Astrocyte (in vitro differentiated cells and primary cell): Measurements from ENCODE around the gene NKAIN2. TPM values are rescaled to one million over a fixed set of nuclear protein-coding genes. Genes with fewer than 3 reads are reported as not detected.

Experiments used
- DNase-seq: peaks from one replicate; pipeline ENCODE4 v3.0.0-alpha.2; 2010; ENCODE audit warnings: low read depth
- FAIRE-seq: peaks from 2 replicates; lab custom pipeline; 2011; peaks lifted over from hg19 to GRCh38; lab: Jason Lieb, UNC
- H2AFZ ChIP-seq: 2 replicates; pipeline ENCODE4 v1.6.0; 2012; ENCODE audit warnings: low read depth, low read length, inconsistent platforms
- H3K27ac ChIP-seq: 2 replicates; pipeline ENCODE4 v1.5.1; 2011; ENCODE audit warnings: low read depth, low read length, inconsistent platforms
- H3K27me3 ChIP-seq: 2 replicates; pipeline ENCODE4 v1.6.0; 2011; ENCODE audit warnings: low read length, inconsistent platforms; ENCODE audit not compliant: insufficient read depth
- H3K36me3 ChIP-seq: 2 replicates; pipeline ENCODE4 v1.5.1; 2011; ENCODE audit warnings: low read length, inconsistent platforms; ENCODE audit not compliant: insufficient read depth
- H3K4me1 ChIP-seq: 2 replicates; pipeline ENCODE4 v1.5.1; 2011; ENCODE audit warnings: low read length, inconsistent platforms; ENCODE audit not compliant: insufficient read depth
- H3K4me2 ChIP-seq: 2 replicates; pipeline ENCODE4 v1.6.0; 2012; ENCODE audit warnings: low read length, inconsistent platforms
- H3K4me3 ChIP-seq: 2 replicates; pipeline ENCODE4 v1.5.1; 2011; ENCODE audit warnings: low read depth, mild to moderate bottlenecking, low read length, inconsistent platforms; ENCODE audit not compliant: insufficient read depth
- H3K79me2 ChIP-seq: 2 replicates; pipeline ENCODE4 v1.6.0; 2012; ENCODE audit warnings: mild to moderate bottlenecking, low read length, inconsistent platforms; ENCODE audit not compliant: insufficient read depth
- H3K9ac ChIP-seq: 2 replicates; pipeline ENCODE4 v1.6.0; 2012; ENCODE audit warnings: mild to moderate bottlenecking, low read length, inconsistent platforms
- H3K9me3 ChIP-seq: 2 replicates; pipeline ENCODE4 v1.5.1; 2012; ENCODE audit warnings: low read depth, mild to moderate bottlenecking, low read length, inconsistent platforms; ENCODE audit not compliant: insufficient read depth
- H4K20me1 ChIP-seq: 2 replicates; pipeline ENCODE4 v1.6.0; 2012; ENCODE audit warnings: low read length, inconsistent platforms; ENCODE audit not compliant: insufficient read depth
- H3K27ac Mint-ChIP-seq: one replicate; pipeline ENCODE4 v1.8.0; 2021; ENCODE audit warnings: mild to moderate bottlenecking, mixed read lengths; ENCODE audit not compliant: unreplicated experiment
- H3K27me3 Mint-ChIP-seq: one replicate; pipeline ENCODE4 v1.8.0; 2021; ENCODE audit warnings: low read depth, mixed read lengths; ENCODE audit not compliant: unreplicated experiment
- H3K36me3 Mint-ChIP-seq: one replicate; pipeline ENCODE4 v1.8.0; 2021; ENCODE audit warnings: low read depth, mixed read lengths; ENCODE audit not compliant: unreplicated experiment
- H3K4me1 Mint-ChIP-seq: one replicate; pipeline ENCODE4 v1.8.0; 2021; ENCODE audit warnings: low read depth, mixed read lengths; ENCODE audit not compliant: unreplicated experiment
- H3K4me3 Mint-ChIP-seq: one replicate; pipeline ENCODE4 v1.8.0; 2021; ENCODE audit warnings: mild to moderate bottlenecking, moderate library complexity, mixed read lengths; ENCODE audit not compliant: unreplicated experiment
- H3K9me3 Mint-ChIP-seq: one replicate; pipeline ENCODE4 v1.8.0; 2021; ENCODE audit warnings: mild to moderate bottlenecking, mixed read lengths; ENCODE audit not compliant: unreplicated experiment
- EZH2 ChIP-seq: IDR thresholded peaks from 2 replicates; pipeline ENCODE4 v1.6.1; 2012; ENCODE audit warnings: mild to moderate bottlenecking, low read length, inconsistent platforms; ENCODE audit not compliant: insufficient read depth
- total RNA-seq: library from RNA; stranded (reverse); gene quantifications from 2 replicates; pipeline ENCODE4 v1.2.1, GENCODE V29; 2021
- TF ChIP-seq, protein P1 (sequence below): IDR thresholded peaks from 2 replicates; pipeline ENCODE4 v1.5.1; 2011; ENCODE audit warnings: low read depth, mild to moderate bottlenecking, inconsistent platforms, low read length, moderate library complexity; ENCODE audit not compliant: insufficient read depth

The NKAIN2 gene
- total RNA-seq, 1 donor from 2014 or later, result 0.07 TPM

GRCh38 chr6:124753562-124754105 is 950.0 kb downstream of the NKAIN2 start:
- H3K27ac Mint-ChIP-seq, result no peak overlapping the region
- no peaks in the 10 kb centered on the region for H3K9me3 ChIP-seq
- H3K36me3 Mint-ChIP-seq, result no peaks in the 10 kb centered on the region
- H3K27me3 Mint-ChIP-seq, result no peaks in the 10 kb centered on the region
- no peak for TF ChIP-seq EZH2
- TF ChIP-seq, protein P1, sequence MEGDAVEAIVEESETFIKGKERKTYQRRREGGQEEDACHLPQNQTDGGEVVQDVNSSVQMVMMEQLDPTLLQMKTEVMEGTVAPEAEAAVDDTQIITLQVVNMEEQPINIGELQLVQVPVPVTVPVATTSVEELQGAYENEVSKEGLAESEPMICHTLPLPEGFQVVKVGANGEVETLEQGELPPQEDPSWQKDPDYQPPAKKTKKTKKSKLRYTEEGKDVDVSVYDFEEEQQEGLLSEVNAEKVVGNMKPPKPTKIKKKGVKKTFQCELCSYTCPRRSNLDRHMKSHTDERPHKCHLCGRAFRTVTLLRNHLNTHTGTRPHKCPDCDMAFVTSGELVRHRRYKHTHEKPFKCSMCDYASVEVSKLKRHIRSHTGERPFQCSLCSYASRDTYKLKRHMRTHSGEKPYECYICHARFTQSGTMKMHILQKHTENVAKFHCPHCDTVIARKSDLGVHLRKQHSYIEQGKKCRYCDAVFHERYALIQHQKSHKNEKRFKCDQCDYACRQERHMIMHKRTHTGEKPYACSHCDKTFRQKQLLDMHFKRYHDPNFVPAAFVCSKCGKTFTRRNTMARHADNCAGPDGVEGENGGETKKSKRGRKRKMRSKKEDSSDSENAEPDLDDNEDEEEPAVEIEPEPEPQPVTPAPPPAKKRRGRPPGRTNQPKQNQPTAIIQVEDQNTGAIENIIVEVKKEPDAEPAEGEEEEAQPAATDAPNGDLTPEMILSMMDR, result no peak
- no peaks in the 10 kb centered on the region for H3K4me1 Mint-ChIP-seq
- no peak overlapping the region for H3K4me3 ChIP-seq
- no peak overlapping the region for H3K9ac ChIP-seq
- H3K4me1 ChIP-seq, result no peaks in the 10 kb centered on the region
- H3K27me3 ChIP-seq, result no peaks in the 10 kb centered on the region
- H3K79me2 ChIP-seq, result no peaks in the 10 kb centered on the region
- H4K20me1 ChIP-seq, result no peaks in the 10 kb centered on the region
- no peak overlapping the region for H3K4me3 Mint-ChIP-seq
- H2AFZ ChIP-seq, result no peak overlapping the region
- DNase-seq (no peak), FAIRE-seq (no peak)
- H3K4me2 ChIP-seq, result no peak overlapping the region
- H3K27ac ChIP-seq, result no peak overlapping the region
- no peaks in the 10 kb centered on the region for H3K36me3 ChIP-seq
- H3K9me3 Mint-ChIP-seq, result no peaks in the 10 kb centered on the region

GRCh38 chr6:124755321-124755720 is 951.7 kb downstream of the NKAIN2 start:
- no peak overlapping the region for H3K27ac Mint-ChIP-seq
- H3K4me3 ChIP-seq, result no peak overlapping the region
- no peak overlapping the region for H2AFZ ChIP-seq
- no peak overlapping the region for H3K4me2 ChIP-seq
- no peak overlapping the region for H3K9ac ChIP-seq
- no peaks in the 10 kb centered on the region for H3K9me3 ChIP-seq
- no peaks in the 10 kb centered on the region for H3K79me2 ChIP-seq
- FAIRE-seq (no peak), DNase-seq (no peak)
- no peaks in the 10 kb centered on the region for H3K36me3 Mint-ChIP-seq
- no peaks in the 10 kb centered on the region for H3K4me1 Mint-ChIP-seq
- TF ChIP-seq EZH2, result no peak
- TF ChIP-seq, protein P1, result no peak
- no peak overlapping the region for H3K27ac ChIP-seq
- no peaks in the 10 kb centered on the region for H3K27me3 ChIP-seq
- no peaks in the 10 kb centered on the region for H3K27me3 Mint-ChIP-seq
- no peaks in the 10 kb centered on the region for H3K36me3 ChIP-seq
- no peaks in the 10 kb centered on the region for H4K20me1 ChIP-seq
- no peaks in the 10 kb centered on the region for H3K4me1 ChIP-seq
- H3K4me3 Mint-ChIP-seq, result no peak overlapping the region
- no peaks in the 10 kb centered on the region for H3K9me3 Mint-ChIP-seq

DNA sequence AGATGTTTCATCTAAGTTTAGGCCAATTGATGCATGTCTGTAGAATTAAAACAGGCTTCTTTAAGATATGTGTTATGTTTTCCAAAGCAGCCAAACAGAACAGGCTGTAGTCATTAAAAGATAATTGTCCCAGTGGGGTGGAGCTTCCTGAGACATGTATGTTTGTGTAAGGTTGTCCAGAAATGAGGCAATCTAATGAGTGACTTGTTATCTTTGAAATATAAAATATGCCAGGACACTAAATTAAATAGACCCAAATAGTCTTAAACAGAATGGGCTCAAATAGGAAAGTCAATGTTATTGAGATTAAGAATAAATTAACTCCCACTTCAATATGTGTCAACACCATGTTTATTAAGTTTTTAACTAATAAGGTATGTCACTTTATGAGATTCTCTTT is 953.9 kb downstream of the NKAIN2 start:
- no peaks in the 10 kb centered on the region for H3K27me3 ChIP-seq
- Mint-ChIP-seq H3K9me3 (no peaks in the 10 kb centered on the region), H3K36me3 (no peaks in the 10 kb centered on the region), H3K27me3 (no peaks in the 10 kb centered on the region), H3K4me1 (no peaks in the 10 kb centered on the region), H3K27ac (no peak overlapping the region), H3K4me3 (no peak overlapping the region)
- no peak overlapping the region for H3K4me2 ChIP-seq
- DNase-seq (no peak), FAIRE-seq (no peak)
- no peaks in the 10 kb centered on the region for H3K9me3 ChIP-seq
- H3K36me3 ChIP-seq, result no peaks in the 10 kb centered on the region
- no peak for TF ChIP-seq EZH2
- TF ChIP-seq, protein P1, result no peak
- H4K20me1 ChIP-seq, result no peaks in the 10 kb centered on the region
- no peaks in the 10 kb centered on the region for H3K4me1 ChIP-seq
- H3K4me3 ChIP-seq, result no peak overlapping the region
- no peak overlapping the region for H3K9ac ChIP-seq
- H3K79me2 ChIP-seq, result no peaks in the 10 kb centered on the region
- no peak overlapping the region for H2AFZ ChIP-seq
- no peak overlapping the region for H3K27ac ChIP-seq
